Measurements from ENCODE around the gene RIPOR3. TPM values are rescaled to one million over a fixed set of nuclear protein-coding genes. Genes with fewer than 3 reads are reported as not detected.

Gene RIPOR3
- total and polyA plus RNA-seq, 9 of the 15 experiments (the other 6 are each of a cell fraction or from before 2014, with no cell fraction given) = 3.3 to 62.7 (median 21.4) TPM

DNA sequence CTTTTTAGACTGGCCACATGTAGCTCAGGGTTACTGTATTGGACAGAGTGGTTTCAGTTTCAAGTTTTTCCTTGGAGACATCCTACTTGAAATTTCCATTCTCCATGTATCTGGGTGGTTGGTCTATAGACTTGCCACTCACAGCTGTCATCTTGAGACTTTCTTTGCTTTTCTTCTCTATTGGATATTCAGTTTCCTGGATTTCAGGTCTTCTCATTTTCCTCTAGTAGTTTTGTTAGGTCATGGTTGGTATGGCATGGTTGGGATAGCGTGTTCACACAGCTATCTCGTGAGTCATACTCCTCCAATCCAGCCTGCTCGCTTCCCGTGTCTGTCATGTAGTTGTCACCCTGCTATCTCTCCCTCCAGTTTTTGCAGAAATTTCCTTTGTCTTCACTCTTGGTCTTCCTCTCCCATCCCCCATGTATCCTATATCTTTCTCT is 132.8 kb downstream of the RIPOR3 start (continued):
- TF ChIP-seq SRSF7 (optimal IDR thresholded peaks at IDR 0.05; ENCODE audit: low read depth, low read length) (no peak), NCOA4 (IDR thresholded peaks at IDR 0.05; ENCODE audit: partially characterized antibody) (no peak), SRSF3 (IDR thresholded peaks at IDR 0.05; ENCODE audit: insufficient read depth, low read length) (no peak), XRCC3 (IDR thresholded peaks at IDR 0.05) (no peak), ZNF436 (CRISPR knock-in tag; IDR thresholded peaks at IDR 0.05) (no peak), PTRF (tag; IDR thresholded peaks at IDR 0.05) (no peak), SMAD2 (IDR thresholded peaks at IDR 0.05; ENCODE audit: low read depth, low read length) (no peak), ZNF551 (CRISPR knock-in tag; IDR thresholded peaks at IDR 0.05) (no peak), SMC3 (conservative IDR thresholded peaks at IDR 0.05; ENCODE audit: insufficient read depth, low read depth, low read length) (no peak), PHB2 (IDR thresholded peaks at IDR 0.05; ENCODE audit: low read depth) (no peak), ATF7 (IDR thresholded peaks at IDR 0.05) (peak; percentile 63)
- TF ChIP-seq, protein P1, sequence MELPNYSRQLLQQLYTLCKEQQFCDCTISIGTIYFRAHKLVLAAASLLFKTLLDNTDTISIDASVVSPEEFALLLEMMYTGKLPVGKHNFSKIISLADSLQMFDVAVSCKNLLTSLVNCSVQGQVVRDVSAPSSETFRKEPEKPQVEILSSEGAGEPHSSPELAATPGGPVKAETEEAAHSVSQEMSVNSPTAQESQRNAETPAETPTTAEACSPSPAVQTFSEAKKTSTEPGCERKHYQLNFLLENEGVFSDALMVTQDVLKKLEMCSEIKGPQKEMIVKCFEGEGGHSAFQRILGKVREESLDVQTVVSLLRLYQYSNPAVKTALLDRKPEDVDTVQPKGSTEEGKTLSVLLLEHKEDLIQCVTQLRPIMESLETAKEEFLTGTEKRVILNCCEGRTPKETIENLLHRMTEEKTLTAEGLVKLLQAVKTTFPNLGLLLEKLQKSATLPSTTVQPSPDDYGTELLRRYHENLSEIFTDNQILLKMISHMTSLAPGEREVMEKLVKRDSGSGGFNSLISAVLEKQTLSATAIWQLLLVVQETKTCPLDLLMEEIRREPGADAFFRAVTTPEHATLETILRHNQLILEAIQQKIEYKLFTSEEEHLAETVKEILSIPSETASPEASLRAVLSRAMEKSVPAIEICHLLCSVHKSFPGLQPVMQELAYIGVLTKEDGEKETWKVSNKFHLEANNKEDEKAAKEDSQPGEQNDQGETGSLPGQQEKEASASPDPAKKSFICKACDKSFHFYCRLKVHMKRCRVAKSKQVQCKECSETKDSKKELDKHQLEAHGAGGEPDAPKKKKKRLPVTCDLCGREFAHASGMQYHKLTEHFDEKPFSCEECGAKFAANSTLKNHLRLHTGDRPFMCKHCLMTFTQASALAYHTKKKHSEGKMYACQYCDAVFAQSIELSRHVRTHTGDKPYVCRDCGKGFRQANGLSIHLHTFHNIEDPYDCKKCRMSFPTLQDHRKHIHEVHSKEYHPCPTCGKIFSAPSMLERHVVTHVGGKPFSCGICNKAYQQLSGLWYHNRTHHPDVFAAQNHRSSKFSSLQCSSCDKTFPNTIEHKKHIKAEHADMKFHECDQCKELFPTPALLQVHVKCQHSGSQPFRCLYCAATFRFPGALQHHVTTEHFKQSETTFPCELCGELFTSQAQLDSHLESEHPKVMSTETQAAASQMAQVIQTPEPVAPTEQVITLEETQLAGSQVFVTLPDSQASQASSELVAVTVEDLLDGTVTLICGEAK (IDR thresholded peaks at IDR 0.05) = 0 out of 2 replicates have a peak, but pooled peaks have one; percentile 25
- TF ChIP-seq, protein P1 (CRISPR knock-in tag; IDR thresholded peaks at IDR 0.05) = no peak
- TF ChIP-seq, protein P2, sequence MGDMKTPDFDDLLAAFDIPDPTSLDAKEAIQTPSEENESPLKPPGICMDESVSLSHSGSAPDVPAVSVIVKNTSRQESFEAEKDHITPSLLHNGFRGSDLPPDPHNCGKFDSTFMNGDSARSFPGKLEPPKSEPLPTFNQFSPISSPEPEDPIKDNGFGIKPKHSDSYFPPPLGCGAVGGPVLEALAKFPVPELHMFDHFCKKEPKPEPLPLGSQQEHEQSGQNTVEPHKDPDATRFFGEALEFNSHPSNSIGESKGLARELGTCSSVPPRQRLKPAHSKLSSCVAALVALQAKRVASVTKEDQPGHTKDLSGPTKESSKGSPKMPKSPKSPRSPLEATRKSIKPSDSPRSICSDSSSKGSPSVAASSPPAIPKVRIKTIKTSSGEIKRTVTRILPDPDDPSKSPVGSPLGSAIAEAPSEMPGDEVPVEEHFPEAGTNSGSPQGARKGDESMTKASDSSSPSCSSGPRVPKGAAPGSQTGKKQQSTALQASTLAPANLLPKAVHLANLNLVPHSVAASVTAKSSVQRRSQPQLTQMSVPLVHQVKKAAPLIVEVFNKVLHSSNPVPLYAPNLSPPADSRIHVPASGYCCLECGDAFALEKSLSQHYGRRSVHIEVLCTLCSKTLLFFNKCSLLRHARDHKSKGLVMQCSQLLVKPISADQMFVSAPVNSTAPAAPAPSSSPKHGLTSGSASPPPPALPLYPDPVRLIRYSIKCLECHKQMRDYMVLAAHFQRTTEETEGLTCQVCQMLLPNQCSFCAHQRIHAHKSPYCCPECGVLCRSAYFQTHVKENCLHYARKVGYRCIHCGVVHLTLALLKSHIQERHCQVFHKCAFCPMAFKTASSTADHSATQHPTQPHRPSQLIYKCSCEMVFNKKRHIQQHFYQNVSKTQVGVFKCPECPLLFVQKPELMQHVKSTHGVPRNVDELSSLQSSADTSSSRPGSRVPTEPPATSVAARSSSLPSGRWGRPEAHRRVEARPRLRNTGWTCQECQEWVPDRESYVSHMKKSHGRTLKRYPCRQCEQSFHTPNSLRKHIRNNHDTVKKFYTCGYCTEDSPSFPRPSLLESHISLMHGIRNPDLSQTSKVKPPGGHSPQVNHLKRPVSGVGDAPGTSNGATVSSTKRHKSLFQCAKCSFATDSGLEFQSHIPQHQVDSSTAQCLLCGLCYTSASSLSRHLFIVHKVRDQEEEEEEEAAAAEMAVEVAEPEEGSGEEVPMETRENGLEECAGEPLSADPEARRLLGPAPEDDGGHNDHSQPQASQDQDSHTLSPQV (IDR thresholded peaks at IDR 0.05) = peak; percentile 60; the same call in 1 of the 2 replicates
- TF ChIP-seq, protein P3, sequence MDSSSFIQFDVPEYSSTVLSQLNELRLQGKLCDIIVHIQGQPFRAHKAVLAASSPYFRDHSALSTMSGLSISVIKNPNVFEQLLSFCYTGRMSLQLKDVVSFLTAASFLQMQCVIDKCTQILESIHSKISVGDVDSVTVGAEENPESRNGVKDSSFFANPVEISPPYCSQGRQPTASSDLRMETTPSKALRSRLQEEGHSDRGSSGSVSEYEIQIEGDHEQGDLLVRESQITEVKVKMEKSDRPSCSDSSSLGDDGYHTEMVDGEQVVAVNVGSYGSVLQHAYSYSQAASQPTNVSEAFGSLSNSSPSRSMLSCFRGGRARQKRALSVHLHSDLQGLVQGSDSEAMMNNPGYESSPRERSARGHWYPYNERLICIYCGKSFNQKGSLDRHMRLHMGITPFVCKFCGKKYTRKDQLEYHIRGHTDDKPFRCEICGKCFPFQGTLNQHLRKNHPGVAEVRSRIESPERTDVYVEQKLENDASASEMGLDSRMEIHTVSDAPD (CRISPR knock-in tag; IDR thresholded peaks at IDR 0.05) = no peak

All from K562 (cell line).